NCI-H2029 treated with DMSO at 0.1 percent for 48 hours (cell line): Measurements from ENCODE around the gene SLC9A5.

Source experiments
- DNase-seq: peaks from one replicate; lab custom pipeline; 2025; lab: John Stamatoyannopoulos, UW

The SLC9A5 gene, protein sequence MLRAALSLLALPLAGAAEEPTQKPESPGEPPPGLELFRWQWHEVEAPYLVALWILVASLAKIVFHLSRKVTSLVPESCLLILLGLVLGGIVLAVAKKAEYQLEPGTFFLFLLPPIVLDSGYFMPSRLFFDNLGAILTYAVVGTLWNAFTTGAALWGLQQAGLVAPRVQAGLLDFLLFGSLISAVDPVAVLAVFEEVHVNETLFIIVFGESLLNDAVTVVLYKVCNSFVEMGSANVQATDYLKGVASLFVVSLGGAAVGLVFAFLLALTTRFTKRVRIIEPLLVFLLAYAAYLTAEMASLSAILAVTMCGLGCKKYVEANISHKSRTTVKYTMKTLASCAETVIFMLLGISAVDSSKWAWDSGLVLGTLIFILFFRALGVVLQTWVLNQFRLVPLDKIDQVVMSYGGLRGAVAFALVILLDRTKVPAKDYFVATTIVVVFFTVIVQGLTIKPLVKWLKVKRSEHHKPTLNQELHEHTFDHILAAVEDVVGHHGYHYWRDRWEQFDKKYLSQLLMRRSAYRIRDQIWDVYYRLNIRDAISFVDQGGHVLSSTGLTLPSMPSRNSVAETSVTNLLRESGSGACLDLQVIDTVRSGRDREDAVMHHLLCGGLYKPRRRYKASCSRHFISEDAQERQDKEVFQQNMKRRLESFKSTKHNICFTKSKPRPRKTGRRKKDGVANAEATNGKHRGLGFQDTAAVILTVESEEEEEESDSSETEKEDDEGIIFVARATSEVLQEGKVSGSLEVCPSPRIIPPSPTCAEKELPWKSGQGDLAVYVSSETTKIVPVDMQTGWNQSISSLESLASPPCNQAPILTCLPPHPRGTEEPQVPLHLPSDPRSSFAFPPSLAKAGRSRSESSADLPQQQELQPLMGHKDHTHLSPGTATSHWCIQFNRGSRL

DNA sequence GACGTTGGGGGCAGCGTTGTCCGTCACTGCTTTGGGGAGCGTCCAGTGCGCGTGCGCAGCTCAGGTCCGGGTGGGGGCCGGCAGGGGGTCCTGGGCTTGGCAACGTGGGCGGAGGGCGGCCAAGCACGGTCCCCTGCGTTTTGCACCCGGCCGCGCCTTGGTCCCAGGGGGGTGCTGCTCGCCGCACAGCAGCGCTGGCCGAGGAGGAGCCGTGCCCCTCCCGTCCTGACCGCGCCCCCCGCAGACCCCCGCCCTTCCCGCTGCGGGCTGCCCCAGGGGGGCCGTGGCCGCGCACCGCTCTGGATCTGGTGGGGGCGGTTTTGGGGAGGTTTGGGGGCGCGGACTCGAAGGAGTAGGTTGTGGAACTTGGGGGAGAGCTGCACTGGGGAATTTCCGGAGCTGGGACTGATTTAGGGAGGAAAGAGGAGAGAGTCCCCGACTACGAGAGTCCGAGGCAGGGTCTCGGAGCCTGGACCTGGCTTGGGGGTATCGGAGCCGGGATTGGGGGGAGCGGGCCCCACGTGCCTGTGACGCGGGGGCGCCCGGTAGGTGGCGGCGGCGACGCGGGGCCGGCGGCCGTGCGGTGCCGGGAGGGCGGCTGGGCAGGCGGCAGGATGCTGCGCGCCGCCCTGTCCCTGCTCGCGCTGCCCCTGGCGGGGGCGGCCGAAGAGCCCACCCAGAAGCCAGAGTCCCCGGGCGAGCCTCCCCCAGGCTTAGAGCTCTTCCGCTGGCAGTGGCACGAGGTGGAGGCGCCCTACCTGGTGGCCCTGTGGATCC lies at the start of gene SLC9A5:
Gene SLC9A5 (plus strand): TSS at position 579 of the 777 bp plus-strand sequence. CDS start 36 bp downstream, at position 615.
- DNase-seq: no peak

DNA sequence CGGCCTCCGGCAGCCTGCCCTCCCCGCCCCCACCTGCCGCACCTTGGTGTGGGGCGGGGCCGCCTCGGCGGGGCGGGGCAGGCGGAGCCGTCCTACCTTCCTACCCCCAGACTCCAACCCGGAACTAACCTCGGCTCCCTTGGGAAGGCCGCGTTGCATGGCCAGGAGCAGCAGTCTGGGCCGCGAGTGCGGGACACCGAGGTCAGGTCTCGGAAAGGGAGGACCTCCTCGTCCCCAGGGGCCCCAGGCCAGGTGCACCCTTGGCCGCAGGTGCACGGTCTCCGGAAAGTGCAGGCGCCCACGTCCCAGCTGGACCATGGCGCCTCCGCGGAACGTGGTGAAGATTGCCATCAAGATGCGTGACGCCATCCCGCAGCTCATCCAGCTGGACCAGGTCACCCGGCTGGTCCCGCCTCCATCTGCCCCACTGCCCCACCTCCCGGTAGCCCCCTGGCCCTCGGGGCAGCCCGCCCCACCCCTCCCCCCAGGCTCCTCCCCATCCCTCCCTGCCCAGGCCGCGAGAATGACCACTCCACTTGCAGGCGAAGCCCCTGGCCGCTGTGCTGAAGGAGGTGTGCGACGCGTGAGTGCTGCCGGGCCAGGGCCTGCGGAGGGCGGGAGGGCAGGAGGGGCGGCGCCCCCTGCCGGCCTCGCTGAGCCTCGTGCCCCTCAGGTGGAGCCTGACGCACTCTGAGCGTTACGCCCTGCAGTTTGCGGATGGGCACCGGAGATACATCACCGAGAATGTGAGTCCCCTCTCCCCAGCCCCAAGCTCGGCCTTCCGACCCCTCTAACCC lies 49.6 kb upstream of the SLC9A5 start, which contains the start of gene ELMO3:
Gene ELMO3 (plus strand): TSS at position 121 of the 797 bp plus-strand sequence. CDS start 196 bp downstream, at position 317.
- DNase-seq: peak; percentile 4

DNA sequence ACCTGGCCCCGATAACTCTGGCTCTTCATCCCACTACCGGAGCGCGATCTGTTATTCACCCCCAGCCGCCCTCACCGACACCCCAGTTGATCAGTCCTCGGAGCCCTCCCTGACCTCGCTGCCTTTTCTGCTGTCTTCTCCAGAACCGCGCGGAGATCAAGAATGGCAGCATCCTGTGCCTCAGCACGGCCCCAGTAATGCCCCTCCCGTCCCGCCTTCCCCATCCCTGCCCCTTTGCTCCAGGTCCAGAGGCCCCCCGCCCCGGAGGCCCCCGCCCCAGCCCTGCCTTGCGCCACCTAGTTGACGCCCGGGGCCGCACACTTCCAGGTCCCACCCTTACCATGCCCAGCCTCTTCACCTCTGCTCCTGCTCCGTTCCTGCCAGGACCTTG lies 49.0 kb upstream of the SLC9A5 start:
- no peak for DNase-seq

DNA sequence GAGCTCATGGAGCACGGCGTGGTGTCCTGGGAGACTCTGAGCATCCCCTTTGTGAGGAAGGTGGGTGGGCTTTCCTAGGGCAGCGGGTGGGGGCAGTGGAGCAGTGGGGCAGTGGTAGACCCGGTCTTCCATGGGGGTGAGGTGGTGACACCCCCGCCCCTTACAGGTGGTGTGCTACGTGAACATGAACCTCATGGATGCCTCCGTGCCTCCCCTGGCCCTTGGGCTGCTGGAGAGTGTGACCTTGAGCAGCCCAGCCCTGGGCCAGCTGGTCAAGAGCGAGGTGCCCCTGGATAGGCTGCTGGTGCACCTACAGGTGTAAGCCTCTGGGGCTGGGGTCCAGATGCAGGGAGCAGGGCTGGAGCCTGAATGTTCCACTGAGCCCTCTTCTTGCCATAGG lies 48.3 kb upstream of the SLC9A5 start:
- DNase-seq: no peak

DNA sequence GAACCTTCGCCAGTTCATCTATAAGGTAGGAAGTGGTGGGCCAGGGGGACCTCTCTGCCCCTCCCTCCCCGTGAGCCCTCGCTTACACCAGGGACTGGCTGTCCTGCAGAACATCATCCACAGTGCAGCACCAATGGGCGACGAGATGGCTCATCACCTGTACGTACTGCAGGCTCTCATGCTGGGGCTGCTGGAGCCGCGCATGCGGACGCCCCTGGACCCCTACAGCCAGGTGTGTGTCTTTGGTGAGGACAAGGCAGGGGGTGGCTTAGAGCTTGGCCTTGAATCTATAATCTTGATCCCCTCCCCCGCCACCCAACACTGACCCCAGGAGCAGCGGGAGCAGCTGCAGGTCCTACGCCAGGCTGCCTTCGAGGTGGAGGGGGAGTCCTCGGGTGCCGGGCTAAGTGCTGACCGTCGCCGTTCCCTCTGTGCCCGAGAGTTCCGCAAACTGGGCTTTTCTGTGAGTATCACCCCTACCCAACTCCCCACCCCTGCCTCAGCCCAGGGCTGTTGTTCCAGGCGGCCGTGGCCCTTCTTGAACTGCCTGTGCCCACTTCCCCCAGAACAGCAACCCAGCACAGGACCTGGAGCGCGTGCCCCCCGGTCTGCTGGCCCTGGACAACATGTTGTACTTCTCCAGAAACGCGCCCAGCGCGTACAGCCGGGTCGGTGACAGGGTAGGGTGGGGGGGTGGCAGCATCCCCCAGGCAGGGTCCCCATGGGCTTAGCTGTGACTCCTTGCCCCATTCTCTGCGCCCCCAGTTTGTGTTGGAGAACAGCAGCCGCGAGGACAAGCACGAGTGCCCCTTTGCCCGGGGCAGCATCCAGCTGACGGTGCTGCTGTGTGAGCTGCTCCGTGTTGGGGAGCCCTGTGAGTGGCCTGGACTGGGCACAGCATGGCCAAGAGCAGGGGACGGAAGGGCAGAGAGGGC lies 47.1 kb upstream of the SLC9A5 start:
- no peak for DNase-seq

DNA sequence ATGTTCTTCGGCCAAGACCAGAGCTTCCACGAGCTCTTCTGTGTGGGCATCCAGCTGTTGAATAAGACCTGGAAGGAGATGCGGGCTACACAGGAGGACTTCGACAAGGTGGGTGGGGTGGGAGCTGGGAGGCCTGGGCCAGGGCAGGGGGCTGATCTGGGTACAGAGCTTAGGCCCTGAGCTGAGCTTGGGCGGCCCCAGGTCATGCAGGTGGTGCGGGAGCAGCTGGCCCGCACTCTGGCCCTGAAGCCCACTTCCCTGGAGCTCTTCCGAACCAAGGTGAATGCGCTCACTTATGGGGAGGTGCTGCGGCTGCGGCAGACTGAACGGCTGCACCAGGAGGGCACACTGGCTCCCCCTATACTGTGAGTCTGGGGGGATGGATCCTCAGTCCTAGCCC lies 46.4 kb upstream of the SLC9A5 start:
- DNase-seq: no peak

DNA sequence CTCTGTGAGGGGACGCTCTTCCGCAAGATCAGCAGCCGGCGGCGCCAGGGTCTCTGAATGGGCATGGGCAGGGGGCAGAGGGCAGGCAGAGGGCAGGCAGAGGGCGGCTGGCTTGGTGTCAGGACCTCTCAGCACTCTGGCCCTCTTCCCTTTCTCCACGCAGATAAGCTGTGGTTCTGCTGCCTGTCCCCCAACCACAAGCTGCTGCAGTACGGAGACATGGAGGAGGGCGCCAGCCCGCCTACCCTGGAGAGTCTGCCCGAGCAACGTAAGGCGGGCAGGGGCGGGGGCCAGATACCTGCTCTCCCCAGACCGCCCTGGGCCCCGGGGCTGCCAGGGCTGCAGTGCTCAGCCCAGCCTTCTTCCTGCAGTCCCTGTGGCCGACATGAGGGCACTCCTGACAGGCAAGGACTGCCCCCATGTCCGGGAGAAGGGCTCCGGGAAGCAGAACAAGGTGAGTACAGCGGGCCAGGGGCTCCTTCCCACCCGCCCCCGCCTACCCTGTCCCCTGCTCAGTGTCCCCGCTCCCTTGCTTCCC lies 45.8 kb upstream of the SLC9A5 start:
- DNase-seq: no peak

DNA sequence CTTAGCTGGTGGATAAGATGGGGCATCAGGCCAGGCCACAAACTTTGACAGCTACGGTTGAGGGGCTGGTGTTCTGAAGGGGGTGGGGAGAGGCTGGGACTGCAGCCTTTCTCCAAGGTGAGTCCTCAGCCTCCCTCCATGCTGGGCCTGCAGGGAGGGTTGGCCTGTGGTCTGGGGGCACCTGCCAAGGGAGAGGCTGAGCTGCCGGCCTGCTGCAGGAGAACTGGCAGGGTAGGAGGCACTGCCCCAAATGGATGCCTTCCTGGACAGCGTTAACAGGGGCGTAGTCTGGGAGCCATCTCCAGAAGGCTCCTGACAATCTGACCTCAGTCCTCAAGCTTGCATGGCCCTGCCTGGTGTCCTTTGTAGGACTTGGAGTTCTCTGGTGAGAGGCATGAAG lies 44.7 kb upstream of the SLC9A5 start:
- no peak for DNase-seq

DNA sequence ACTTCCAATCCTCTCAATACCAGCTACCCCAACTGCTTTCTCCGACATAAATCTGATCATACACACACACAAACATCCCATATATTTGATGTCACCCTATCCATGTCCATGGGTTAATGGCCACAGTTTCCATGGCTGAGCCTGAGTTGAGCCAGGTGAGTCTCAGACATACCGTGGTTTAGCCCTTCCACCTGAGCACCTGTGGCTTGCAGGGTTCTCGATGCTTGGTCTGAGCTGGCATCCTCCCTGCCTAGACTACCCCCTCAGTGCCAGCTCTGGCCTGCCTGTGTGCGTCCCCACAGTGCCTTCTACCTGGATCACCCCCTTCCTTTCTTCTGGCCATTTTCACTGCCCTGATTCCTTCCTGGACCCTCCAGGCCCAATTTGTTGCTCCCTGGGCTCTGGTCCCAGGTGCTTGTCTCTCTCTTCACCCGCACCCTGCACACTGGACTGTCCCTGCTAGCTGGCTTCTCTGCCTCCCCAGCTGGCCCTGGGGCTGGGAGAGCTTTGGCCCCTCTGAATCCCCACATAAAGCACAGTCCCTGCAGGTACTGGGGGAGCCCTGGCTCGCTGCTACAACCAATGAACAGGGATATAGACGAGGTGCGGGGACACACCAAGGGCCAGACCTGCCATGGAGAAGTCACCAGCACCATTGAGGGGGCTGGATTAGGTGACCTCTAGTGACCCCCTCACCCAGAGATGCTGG lies 42.5 kb upstream of the SLC9A5 start:
- DNase-seq: no peak

DNA sequence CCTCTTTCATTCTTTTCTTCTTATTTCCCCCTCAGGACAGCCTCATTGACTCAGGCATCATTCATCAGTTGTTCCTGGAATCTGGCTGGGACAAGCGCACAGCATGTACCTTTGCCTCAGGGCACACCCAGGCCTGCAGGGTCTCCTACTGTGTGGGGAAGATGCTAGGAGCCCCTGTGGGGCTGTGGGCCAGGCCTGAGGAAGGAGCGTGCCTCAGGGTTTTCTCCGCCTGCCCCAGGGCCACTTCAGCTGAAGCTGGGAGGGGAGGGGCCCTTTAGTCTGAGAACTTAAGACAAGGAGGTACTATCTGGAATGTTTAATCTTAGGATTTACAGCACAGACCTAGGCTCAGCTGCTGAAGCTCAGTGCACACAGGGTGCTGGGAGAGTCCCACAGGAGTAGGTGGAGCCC lies 41.9 kb upstream of the SLC9A5 start:
- DNase-seq: no peak

DNA sequence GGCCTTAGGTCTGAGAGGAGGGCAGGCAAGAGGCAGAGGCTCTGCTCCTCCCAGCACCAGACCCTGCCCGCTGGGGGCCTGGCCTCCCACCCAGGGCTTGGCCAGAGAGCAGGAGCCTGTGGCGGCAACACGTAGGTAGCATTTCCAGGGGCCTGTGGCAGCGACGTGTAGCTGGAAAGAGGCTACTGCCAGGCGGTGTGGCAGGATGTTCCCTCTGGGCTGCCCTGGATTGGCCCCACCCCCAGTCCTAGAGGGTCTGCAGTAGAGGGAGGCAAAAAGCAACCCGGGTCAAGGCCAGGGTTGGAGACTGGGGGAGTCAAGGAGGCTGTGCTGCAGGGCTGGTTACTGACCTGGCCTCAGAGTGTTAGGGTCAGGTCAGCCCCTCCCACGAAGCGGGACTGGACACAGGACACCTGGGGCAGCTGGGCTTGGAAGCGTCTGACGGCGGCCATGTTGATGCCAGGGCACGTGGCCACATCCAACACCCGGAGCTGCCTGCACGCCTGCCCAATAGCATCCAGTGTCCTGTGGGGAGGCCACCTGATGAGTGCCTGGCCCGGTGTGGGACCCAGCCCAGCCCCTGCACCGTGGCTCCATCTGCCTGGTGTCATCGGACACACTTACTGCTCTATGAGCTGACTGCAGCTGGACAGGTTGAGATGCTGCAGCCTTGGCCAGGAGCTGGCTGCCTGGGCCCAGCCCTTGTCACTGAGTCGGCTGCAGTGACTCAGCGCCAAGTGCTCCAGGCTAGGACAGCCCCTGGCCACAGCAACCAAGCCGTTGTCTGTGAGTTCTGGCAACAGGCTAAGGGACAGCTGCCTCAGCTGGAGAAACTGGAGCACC lies 41.3 kb upstream of the SLC9A5 start:
- DNase-seq: no peak

DNA sequence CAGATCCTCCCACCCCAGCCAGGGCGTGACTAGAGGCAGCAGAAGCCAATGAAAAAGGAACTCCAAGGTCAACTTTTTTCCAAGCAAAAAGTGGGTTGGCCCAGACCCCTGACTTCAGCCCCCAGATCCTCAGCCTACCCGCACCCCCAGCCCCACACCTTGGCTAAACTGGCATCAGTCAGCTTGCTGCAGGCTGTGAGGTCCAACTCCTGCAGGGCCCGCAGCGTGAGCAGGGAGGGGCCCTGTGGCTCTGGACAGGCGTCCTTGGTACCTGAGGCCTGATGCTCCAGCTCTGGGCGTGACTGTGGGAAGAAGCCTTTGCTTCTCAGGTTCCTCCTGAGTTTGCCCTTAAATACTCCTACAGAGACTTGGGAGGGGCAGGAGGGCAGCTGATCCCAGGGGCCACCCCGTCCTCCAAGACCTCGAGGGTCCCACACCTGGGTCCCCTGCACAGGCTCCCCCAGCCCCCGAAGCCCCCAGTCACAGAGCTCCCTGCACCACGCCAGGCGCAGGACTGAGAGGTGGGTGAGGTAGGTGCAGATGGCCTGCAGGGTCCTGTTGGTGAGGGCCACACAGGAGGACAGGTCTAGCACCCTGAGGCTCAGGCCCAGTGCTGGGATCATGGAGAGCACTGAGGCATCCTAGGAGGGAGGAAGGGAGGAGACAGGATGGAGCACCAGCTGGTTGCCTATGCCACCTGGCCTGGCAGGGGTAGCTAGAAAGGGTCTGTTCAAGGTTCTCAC lies 40.5 kb upstream of the SLC9A5 start:
- no peak for DNase-seq

DNA sequence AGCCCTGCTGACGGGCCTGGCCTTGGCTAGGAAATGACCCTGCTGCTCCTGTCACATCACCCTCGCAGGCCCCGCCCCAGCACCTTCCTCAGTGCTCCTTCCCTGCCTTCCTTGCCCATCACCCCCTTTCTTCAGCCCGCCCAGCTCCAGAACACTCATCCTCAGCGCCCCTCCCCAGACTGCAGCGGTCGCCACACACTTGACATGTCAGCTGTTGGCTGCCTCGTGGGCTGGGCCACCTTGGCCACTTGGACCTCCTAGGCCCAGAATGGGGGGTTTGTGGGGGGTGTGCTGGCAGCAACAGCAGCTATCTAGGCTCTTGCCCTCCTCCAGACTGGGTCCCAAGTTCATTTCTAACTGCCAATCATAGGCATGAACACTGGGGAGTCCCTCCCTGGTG lies 39.2 kb upstream of the SLC9A5 start:
- DNase-seq: no peak

DNA sequence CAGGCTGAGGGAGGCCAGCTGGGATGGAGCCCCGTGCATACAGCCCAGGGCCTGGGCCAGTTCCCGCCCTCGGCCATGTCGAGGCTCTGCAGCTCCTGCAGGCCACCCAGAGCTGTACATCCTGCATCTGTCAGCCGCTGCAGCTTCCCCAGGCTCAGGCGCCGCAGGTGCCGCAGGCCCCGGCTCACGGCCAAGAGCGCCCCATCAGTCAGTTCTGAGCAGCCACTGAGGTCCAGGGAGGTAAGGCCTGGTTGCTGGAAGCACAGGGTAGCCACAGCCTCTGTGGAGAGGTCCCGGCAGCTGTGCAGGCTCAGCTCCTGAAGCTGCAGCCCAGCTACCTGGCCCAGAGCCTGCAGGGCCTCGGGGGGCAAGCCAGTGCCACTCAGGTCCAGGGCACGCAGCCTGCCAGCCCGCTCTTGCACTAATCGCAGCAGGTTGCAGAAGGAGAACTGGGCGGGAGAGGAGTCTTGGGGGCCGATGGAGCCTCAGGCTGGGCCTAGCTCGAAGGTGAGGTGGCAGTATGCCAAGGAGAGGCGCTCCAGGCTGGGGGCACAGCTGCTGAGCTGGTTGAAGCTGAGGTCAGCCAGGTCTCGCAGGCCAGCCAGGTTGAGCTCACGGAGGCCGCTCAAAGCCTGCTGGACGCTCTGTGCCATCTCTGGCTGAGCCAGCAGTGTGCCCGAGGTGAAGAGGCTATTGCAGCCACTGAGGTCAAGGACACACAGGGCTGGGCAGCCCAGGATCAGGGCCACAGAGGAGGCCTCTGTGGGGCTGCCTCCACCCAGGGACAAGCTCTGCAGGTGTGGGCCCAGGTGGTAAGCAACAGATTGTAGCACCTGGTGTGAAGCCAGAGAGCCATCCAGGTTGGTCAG lies 38.5 kb upstream of the SLC9A5 start:
- no peak for DNase-seq

DNA sequence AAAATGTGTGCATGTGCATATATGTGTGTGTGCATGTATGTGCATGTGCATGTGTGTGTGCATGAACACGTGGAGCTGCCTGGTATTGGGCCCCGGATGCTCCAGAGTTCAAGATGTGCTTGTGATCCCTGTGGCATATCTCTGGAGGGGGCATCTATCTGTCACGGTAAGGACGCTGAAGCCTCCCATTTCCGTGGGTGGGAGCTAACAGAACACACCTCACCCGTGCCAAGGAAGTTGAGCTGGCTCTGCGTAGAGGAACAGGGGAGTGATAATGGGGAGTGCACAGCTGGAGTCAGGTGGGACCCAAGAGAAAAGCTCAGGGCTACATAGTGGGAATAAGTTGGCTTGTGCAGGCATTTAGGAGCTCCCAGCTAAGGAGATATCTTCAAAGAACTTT lies 37.1 kb upstream of the SLC9A5 start:
- DNase-seq: no peak

DNA sequence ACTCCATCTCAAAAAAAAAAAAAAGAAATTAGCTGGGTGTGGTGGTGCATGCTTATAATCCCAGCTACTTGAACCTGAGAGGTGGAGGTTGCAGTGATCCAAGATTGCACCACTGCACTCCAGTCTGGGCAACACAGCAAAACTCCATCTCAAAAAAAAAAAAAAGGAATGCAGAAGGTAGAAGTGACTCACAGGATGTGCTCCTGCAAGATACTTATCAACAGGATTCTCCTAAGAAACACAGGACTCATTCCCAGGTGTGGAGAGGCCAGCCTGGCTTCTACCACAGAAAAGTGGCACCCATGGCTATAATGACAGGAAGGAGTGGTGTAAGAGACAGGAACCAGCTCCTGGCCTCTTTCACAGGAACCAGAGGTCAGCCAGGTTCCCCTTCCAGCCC lies 36.0 kb upstream of the SLC9A5 start:
- DNase-seq: no peak
